NCI-H82 treated with DMSO at 0.1 percent for 48 hours (cell line): Measurements from ENCODE around the gene INTS7.

ENCODE experiments used
- DNase-seq: peaks from one replicate; lab custom pipeline; 2025; ENCODE audit not compliant: unreplicated experiment; lab: John Stamatoyannopoulos, UW

The INTS7 gene, protein sequence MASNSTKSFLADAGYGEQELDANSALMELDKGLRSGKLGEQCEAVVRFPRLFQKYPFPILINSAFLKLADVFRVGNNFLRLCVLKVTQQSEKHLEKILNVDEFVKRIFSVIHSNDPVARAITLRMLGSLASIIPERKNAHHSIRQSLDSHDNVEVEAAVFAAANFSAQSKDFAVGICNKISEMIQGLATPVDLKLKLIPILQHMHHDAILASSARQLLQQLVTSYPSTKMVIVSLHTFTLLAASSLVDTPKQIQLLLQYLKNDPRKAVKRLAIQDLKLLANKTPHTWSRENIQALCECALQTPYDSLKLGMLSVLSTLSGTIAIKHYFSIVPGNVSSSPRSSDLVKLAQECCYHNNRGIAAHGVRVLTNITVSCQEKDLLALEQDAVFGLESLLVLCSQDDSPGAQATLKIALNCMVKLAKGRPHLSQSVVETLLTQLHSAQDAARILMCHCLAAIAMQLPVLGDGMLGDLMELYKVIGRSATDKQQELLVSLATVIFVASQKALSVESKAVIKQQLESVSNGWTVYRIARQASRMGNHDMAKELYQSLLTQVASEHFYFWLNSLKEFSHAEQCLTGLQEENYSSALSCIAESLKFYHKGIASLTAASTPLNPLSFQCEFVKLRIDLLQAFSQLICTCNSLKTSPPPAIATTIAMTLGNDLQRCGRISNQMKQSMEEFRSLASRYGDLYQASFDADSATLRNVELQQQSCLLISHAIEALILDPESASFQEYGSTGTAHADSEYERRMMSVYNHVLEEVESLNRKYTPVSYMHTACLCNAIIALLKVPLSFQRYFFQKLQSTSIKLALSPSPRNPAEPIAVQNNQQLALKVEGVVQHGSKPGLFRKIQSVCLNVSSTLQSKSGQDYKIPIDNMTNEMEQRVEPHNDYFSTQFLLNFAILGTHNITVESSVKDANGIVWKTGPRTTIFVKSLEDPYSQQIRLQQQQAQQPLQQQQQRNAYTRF

DNA sequence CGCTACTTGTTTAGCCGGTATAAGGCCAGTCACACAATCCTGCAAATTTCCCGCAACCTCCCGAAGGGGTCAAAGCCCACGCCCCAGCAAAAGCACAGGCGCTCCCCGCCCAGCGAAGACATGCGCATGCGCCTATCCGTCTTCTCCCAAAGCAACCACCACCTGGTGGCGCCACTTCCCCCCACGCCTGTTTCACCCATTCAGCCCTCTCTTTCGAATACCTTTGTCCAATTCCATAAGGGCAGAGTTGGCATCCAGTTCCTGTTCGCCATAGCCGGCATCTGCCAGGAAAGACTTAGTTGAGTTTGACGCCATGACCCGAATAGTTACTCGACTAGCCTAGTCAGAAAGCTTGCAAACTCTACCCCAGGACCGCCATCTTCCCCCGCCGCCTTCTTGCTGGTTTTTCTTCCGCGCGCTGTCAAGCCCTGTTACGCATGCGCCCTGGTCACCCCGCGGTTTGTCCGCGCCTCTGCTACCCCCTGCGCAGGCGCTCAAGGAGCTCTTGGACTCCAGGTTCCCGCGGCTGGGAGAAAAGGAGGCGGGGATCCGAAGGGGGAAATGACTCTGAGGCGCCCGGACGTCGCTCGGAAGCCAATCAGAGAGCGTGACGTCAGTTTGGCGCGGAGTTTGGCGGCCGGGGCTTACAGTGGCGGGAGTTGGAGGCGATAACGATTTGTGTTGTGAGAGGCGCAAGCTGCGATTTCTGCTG, at the start of gene INTS7, which contains the start of gene DTL:
INTS7 (minus strand) TSS at position 435 of the 712 bp plus-strand sequence; CDS start at position 315, 120 bp downstream.
DTL (plus strand) TSS at position 626 of the 712 bp plus-strand sequence. CDS start 143 bp downstream, outside the sequence.
- peak; percentile 100 for DNase-seq

DNA sequence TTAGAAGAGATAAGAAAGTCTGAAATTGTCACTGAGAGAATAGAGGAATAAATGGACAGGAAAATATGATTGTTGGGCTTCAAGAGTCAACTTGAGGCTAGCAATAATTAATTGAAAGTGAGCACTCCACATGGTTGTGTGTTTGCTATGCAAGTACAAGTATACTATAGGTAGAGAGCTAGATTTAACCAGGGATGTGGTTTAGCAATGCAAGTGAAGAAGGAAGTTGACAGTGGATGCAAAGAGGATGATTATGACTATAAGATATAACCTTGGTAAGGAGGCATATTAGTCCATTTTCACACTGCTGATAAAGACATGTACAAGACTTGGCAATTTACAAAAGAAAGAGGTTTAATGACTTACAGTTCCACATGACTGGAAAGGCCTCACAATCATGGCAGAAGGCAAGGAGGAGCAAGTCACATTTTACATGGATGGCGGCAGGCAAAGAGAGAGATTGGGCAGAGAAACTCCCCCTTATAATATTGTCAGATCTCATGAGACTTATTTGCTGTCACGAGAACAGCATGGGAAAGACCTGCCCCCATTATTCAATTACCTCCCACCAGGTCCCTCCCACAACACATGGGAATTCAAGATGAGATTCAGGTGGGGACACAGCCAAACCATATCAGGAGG, 47.5 kb upstream of the INTS7 start:
- no peak for DNase-seq

DNA sequence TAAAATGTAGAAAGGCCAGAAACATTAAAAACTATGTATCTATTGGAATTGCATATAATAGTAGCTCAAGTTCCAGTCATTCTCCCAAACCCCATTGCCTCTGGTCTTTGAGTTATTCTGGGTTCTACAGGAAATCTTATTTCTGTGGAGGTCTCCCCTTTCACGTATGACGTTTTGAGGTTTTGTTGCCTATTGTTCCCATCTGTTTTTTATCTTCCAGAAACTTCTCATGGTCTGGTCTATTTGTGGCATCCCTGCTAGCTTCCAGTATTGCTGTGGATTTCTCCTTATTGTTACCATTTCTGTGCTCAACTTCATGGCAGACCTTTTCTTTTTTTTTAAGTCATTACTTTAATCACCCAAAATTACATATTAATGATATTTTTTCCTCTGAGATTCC, 43.5 kb upstream of the INTS7 start:
- no peak for DNase-seq

DNA sequence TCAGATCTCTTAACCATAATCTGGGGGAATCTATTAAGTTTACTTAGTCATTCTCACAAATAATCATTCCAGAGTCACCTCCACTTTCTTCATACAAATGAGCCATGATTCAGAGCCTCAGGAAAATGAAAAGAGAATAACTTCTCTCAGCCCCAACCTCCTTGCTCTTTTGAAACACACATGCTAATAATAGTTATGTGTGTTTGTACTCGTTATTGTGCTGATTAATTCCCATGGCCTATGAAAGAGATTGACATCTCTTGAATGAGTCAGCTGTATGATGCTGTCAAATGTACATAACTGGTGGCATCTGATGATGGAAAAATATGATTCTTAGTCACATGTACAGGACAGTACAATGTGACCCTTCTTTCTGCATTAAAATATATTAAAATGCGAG, 41.7 kb upstream of the INTS7 start:
- DNase-seq: no peak

DNA sequence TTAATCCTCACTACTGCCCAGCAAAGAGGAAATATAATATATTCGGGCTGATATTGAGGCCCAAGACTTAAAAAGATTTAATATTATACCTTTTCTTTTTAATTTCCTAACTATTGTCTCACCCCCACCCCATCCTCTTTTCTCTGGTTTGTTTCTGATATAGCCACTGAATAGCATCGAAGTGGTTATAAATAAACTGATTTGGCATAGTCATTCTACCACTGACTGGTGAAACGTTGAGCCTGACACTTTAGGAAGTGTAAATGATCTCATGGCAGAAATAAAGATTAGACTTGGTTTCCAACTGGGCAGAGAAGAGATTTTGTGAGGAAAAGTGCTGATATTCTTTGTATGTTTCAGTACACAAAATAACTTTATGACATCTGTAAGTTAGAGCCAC, 39.5 kb upstream of the INTS7 start:
- no peak for DNase-seq

DNA sequence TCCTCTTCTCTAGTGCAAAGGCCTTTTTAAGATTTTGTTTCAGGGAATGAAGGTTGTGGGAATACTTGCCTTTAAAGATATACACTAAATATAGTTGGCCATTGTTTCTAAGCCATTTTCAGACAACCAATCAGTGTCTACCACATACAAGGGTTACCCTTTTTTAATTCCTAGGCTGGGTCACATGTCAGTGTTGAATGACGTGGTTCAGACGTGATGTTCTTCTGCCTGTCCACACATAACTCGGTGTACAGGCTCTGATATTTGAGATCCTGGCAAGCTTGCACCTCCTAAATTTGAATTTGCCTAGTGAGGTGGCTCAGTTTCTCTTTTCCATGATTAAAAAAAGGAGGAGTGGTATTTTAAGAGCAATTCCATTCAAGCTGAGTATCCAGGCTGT, 39.0 kb upstream of the INTS7 start:
- no peak for DNase-seq

DNA sequence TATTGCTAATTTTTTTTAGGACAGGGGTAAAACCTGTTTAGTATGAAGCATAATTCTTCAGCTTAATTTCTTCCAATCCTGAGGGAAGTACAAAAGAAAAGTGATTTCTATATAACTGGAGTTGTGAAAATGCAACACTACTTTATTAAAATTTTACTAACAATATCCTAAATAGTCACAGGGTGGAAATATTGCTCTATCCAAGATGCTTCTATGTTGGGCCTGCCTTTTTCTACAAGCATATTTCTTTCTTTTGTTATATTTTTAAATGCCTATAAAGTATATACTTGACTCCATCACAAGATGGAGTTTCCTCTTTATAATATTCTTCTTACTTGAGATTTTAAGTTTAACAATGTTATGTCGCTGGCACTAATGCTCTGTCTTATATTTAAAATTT, 38.1 kb upstream of the INTS7 start:
- no peak for DNase-seq

DNA sequence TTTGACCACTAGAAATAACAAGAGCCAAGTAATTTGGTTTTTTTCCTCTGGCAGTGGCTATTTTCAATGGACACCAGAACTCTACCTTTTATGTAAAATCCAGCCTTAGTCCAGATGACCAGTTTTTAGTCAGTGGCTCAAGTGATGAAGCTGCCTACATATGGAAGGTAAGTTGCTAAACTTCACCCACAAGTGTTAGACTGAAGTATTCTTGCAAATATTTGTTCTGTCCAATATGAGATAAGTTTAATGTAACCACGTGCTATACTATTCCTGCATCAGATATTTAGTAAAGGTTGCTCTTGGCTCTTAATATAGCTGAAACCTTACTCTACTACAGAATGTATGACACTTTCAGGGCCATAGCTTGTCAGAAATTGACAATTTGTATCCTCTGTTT, 36.7 kb upstream of the INTS7 start:
- DNase-seq: no peak

DNA sequence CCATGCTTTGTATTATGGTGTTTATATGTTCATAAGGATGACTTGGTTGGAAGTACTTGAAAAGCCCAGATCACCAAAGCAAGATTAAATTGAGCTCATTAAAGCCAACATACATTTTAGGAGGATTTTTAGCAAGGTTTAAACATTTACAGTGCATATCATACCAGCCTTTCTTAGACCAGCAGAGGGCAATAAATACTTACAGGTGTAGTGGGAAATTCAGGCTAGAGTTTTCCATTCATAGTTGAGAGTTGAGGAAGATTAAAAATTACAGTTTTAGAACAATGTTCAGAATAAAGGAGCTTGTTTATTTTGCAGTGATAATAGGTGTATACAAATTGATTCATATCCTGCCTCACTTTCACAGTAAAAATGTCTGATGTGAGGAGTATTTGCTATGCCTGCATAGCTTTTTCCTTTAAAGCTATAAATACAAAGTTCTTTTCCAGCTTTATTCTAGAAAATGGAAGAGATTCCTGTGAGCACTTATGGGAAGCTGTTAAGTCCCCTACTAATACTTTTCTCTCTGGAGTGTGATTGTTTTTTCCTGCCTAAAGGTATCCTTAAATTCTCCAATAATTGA, 35.5 kb upstream of the INTS7 start:
- DNase-seq: no peak

DNA sequence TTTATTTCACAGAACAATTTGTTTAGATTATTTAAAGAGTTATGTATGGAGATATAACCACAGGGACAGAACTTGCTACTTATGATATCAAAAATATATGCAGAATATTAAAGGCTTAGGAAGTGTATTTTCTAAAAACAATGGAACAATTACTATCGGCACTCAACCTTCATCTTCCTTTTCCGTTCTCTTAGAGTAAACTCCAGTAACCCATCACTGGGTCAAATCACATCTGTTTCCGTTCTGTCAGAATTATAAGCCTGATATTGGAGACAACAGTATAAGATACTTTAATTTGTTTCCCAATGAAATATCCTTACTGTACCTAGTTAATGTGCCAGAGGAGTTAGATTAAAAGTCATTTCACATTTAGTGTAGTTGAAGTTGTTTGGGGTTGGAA, 32.4 kb upstream of the INTS7 start:
- DNase-seq: no peak

DNA sequence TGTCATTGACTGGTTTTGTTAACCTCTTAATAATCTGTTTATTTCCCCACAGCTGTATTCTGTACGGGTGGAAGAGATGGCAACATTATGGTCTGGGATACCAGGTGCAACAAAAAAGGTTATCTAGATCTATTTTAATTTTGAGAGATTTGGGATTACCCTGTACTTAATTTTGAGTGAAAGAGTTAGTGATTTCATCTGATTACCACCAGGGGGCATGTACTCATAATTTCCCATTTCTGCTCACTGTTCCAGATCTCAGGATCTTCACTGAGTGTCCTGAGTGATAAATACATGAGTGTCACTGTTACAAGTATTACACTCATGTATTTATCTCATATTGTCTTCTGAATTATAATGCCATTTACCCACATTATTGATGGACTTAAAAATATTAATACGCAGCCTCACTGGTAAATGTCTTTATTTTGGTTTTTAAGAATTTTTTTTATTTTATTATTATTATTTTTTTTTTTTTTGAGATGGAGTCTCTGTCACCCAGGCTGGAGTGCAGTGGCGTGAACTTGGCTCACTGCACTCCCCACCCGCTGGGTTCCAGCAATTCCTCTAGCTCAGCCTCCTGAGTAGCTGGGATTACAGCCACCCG, 27.6 kb upstream of the INTS7 start:
- DNase-seq: peak; percentile 49

DNA sequence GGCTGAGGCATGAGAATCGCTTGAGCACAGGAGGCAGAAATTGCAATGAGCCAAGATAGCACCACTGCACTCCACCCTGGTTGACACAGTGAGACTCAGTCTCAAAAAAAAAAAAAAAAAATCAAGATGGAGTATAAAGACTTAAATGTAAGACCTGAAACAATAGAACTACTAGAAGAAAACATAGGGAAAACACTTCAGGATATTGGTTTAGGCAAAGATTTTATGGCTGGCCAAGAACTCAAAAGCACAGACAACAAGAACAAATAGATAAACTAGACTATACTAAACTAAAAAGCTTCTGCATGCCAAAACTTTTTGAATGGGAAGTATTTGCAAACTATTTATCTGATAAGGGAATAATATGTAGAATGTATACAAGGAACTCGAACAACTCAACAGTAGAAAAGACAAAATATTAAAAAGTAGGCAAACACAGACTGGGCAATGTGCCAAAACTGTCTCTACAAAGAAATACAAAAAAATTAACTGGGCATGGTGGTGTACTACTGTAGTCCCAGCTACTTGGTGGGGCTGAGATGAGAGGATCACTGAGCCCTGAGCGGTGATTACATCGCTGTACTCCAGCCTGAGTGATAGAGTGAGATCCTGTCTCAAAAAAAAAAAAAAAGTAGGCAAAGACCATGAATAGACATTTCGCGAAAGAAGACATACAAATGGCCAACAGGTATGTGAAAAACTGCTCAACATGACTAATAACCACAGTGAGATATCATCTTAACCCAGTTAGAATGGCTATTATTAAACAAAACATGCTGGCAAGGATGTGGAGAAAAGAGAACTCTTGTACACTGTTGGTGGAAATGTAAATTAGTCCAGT, 25.5 kb upstream of the INTS7 start:
- no peak for DNase-seq

DNA sequence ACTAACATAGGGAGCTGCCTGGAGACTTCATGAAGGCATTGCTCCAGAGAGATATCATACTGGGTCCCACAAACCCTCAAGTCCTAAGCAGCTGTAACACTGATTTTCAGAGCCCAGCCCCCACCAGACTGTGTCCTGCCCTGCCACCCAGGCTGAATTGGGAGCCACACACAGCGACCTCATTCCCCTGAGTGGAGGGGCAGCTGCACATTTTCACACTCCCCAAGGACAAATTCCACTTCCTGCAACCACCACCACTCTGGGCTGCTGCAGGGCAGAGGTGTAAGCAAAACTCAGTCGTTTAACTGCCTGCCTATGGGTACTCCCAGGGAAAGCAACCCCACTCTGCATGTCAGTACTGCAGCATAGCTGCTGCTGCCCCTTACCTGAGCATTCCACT, 20.0 kb upstream of the INTS7 start:
- DNase-seq: no peak

DNA sequence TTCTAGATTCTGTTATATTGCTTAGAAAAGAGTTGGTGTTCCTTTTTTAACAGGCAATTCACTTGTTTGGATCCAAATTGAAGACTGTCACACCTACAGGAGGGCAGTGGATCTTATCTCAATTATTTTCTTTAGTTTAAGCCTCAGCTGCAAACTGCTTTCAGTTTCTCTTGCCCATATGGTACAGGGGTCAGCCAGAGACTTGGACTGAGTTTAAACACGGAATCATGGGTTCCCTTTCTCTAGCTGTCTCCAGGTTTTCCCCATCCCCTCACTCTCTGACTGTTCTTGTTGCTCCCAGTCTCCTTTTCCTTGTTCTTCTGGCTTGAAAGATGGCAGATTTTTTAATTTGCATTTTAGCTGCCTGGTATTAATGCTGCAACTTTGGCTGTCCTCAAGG, 18.6 kb upstream of the INTS7 start:
- no peak for DNase-seq

DNA sequence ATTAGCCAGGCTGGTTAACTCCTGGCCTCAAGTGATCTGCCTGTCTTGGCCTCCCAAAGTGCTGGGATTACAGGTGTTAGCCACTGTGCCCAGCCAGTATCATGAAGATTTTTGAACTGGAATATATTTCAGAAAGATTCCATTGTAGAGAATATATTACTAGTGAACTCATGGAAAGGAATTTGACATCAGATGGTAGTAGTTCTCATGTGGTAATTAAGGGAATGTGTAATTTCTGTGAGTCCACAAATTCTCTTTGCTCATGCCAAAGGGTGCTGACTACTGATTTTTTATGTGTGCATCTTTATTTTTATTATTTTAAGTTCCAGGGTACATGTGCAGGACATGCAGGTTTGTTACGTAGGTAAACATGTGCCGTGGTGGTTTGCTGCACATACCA, 10.6 kb upstream of the INTS7 start:
- no peak for DNase-seq

DNA sequence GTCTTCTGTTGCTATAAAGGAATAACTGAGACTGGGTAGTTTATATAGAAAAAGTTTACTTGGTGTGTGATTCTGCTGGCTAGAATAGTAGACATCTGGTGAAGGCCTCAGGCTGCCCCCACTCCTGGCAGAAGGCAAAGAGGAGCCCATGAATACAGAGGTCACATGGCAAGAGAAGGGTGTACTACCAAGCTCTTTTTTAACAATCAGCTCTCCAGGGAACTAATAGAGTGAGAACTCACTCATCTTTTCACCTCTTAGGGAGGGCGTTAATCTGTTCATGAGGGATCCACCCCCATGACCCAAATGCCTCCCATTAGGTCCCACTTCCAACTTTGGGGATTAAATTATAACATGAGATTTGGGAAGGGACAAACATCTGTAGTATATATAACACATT, 9.5 kb upstream of the INTS7 start:
- no peak for DNase-seq

DNA sequence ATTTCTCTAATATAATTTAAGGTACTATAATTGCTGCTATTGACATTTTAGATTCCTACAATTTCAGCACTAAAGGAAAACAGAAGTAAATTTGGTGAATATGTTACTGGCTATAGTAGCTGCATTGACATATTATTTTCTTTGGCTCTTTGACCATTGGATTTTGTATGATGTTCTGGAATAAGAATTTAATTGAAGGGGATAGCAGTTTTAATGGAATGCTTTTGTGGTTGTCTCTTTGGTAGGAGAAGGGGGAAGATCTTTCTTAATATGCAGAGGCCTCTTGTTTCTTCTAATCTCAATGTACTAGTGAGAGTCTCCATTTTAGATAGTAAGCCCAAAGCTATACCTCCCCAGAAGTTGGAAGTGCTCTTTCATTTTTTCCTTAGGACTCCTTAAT, 7.1 kb upstream of the INTS7 start:
- DNase-seq: no peak

DNA sequence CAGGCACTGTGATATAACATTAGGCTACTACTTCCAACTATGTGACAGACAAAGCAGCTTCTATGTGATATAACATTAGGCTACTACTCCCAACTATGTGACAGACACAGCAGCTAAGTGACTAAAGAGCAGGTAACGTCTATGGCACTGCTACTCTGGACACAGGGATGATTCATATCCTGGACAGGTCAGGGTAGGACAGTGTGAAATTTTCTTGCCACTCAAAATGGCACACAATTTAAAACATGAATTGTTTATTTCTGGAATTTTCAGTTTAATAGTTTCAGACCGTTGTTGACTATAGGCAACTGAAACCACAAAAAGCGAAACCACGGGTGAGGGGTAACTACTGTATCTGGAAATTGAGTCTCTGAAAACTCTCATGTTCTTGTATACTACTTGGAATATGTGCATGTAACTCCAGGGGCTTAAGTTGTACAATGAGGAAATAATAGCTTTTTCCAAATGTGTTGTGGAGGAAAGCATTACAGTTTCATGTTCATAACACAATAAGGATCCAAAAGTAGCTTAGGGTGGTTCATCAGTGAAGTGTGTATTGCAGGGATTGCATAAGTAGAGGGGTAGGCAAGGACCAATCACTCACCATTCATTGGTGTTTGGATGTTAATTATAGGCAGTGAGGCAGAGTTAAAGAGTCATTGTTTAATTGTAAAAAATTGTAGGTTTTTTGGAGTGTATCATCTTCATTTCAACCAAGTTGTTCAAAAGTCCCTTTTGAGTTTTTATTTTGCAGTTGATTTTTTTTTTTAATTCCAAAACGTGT, 5.5 kb upstream of the INTS7 start:
- DNase-seq: no peak
